GM19025 (cell line): Measurements from ENCODE around the gene KDM4F.

Source experiments
- ATAC-seq: cut with Tn5 transposase; IDR thresholded peaks from one replicate; pipeline ENCODE4 v1.9.1; 2021; ENCODE audit warnings: mild to moderate bottlenecking, low read depth, moderate library complexity; ENCODE audit not compliant: unreplicated experiment

Gene KDM4F

DNA sequence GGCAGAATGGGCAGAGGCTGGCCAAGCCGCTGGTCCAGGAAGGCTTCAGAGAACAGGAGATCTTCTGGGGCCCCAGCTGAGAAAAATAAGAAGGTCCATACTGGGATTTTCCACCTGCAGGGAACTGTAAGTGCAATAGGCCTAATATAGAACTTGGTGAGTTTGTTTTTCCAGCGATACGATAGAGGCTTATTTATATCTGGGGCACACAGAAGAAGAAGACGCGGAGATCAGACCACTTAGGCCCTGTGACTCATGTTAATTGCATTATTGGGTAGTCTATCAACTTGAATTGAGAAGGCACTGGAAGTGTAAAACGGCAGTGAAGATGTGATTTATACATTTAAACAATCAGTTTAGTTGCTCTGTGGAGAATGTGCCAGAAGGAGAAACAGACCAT, 9.8 kb downstream of the KDM4F start:
- ATAC-seq = no peak

DNA sequence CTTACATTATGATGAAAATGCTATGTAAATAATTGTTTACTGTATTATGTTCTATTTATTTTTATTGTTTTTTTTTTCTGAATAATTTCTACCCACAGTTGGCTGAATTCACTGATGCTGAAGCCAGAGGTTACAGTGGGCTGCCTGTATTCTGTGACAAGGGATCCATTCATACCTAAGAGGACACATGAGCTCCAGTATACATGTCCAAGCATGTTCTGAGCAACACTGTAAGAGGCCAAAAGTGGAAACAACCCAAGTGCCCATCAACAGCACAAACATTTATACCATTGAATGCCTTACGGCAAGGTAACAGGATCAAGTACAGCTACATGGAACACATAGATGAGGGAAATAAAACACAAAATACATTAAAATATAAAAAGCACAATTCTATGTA, 16.1 kb downstream of the KDM4F start:
- ATAC-seq = no peak

DNA sequence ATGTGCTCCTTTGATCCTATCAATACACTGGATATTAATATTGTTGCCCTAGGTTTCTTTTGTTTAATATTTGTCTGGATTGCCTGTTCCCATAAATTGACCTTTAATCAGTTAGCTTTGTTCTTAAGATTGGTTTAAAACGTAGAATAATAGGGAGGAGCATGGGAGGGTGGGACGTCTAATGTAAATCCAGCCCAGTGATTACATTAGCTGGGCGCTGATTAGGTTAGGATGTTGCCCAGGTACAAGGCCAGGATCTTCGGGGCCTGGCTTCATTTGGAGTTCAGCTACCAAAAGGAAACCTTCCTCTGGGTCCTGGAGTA, 17.5 kb downstream of the KDM4F start, which contains the start of gene SRSF8:
Gene SRSF8, plus strand, starts transcription at position 204 of the 323 bp plus-strand sequence. CDS start 308 bp downstream, outside the sequence.
- ATAC-seq = peak; percentile 36

DNA sequence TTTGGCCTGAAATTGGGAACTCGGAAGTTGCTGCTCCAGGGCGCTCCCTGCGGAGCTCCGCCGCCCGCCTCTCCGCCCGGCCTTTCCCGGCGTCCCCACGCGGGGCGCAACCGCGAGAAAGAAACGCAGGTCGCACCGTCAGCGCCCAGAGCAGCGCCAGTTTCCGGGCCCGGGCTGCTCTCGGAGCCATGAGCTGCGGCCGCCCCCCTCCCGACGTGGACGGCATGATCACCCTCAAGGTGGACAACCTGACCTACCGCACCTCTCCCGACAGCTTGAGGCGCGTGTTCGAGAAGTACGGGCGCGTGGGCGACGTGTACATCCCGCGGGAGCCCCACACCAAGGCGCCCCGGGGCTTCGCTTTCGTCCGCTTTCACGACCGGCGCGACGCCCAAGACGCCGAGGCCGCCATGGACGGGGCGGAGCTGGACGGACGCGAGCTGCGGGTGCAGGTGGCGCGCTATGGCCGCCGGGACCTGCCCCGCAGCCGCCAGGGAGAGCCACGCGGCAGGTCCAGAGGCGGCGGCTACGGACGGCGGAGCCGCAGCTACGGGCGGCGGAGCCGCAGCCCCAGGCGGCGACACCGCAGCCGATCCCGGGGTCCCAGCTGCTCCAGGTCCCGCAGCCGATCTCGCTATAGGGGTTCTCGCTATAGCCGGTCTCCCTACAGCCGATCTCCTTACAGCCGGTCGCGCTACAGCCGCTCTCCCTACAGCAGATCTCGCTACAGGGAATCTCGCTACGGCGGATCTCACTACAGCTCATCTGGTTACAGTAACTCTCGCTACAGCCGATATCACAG, 18.0 kb downstream of the KDM4F start:
- ATAC-seq = peak; percentile 64

DNA sequence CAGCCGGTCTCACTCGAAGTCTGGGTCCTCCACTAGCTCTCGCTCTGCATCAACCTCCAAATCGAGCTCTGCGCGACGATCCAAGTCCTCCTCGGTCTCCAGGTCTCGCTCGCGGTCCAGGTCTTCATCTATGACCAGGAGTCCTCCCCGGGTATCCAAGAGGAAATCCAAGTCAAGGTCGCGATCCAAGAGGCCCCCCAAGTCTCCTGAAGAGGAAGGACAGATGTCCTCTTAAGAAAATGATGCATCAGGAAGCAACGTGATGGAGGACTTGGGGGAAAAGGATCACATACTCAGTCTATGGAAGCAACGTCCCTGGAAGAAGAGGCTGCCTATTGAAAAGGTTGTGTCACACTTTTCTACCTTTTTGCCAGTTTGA, 18.6 kb downstream of the KDM4F start:
- no peak for ATAC-seq

DNA sequence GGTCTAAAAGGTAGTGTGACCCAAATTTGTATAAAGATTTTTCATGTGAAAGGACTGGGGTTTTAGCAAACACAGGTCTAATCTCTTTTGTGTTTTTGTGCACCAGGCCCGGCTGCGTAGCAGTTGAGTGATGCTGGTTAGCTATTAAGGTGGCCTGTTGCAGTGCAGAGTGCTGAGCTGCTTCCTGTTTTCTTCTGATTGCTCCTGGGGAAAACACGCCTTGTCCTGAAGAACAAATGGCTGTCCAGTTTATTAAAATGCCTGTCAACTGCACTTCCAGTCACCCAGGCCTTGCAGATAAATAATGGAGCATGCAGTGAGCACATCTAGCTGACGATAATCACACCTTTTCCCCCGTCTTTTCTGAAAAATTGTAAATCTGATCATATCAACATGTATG, 19.3 kb downstream of the KDM4F start:
- ATAC-seq = peak; percentile 51

DNA sequence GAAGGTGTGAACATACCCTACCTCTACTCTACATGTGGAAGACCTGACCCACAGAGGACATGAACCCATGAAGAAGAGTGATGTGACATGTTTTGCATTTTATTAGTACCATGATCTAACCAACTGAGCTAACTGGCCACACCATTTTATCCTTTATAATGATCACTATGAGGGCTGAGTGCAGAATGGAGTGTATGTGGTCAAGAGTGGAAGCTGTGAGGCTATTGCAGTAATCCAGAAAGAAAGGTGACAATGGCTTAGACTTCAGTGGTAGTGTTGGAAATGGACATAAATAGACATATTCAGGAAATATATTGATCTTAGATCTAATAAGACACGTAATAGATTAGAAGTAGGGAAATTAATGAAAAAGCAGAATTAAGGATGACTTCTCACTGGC, 21.2 kb downstream of the KDM4F start:
- ATAC-seq = no peak

DNA sequence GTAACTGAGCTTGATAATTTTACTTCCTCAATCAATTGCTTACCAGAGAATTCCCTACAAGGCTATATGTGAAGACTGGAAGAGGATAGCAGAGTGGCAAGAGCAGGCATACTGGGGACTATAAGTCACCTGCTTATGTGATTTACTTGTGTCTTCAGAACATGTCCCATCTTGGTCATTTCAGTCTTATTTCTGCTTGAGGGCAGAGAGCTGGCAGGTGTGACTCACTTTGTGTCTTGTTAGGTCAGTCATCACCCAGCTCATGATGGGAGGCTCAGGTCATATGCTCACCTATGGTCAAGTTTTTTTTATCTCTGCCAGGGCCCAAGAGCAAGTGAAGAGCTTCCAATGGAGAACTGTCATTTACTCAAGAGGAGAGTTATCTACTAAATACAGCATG, 23.7 kb downstream of the KDM4F start:
- no peak for ATAC-seq

DNA sequence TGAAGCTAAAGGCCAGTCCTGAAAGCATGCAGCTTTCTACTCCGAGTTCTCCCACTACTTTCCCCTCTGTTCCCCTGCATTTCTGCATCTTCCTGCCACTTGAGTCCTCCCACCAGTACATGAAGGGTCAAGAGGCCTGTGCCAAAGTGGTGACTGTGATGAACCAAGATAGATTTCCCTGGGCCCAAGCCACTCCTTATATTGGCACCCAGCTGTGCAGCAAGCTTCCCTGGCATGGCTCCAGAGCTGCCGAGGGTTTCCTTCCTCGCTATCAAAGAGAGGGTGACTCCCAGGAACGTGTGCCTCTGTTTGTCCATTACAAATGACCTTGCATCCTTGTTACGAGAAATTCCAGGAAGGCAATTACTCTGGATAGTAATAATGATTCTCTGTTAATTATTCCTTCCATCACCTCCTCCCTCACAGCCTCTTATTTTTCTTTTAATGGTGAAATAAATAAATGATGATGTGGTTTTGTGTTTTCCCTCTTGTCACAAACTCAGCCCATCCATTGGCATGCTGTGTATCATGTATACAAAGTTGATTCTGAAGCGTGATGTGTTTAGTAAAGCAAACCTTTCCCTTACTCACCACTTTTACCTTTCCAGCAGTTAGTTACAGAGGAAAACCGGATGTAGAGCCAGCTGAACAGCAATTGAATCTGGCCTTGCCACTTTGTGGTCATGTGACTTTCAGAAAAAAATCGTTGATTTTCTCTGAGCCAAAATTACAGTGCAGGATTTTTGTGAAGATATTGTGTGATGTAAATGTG, 25.8 kb downstream of the KDM4F start:
- ATAC-seq = no peak

DNA sequence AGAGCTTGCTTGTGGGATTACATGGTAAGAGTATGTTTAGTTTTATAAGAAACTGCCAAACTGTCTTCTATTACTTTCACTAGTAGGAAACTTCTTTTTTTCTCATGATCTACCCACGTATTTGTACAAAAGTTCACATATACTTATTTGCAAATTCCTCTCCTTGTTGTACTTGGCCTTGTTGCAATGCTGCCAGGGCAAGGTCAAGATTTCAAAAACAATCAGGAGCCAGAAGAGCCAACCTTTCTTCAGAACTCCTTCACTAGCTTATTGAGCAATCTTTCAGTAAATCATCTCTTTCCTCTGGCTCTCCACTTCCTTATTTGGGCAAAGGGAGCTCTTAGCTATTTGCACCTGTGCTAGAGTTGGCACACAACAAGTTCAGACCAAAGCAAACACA, 27.2 kb downstream of the KDM4F start:
- peak; percentile 59 for ATAC-seq

DNA sequence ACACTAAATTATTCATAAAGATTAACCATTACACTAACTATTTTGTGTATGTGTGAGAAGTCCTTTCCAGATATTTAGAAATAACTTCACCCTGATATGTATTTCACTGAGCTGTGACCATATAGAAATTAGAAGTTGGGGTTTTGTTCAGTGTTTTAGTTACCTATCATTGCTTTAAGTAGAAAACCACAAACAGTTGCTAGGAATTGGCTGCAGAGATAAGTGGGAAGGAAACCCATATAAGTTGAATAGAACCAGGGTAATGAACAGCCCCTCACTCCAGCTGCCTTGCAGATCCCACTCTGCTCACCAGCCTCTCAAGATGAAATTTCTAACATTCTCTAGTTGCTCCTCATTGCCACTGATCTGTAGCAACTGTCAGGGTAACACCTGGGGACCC, 27.8 kb downstream of the KDM4F start:
- ATAC-seq = no peak

DNA sequence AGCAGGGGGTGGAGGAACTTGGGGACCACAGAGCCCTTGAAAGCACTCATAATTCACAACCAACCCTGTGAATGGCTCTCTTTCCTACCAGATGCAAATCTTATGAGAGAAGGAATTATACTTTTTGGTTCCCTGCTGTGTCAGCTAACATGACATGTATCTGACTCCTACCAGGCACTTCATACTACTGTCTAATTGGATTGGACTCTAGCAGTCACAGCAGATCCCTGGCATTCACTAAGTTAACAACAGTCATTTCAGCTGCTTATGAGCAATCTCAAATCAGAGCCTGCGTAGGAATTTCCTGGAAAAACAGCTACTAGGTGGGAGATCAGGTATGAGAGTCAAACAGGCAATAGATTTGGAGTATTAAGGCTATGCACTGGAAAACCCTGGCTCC, 29.3 kb downstream of the KDM4F start:
- no peak for ATAC-seq

DNA sequence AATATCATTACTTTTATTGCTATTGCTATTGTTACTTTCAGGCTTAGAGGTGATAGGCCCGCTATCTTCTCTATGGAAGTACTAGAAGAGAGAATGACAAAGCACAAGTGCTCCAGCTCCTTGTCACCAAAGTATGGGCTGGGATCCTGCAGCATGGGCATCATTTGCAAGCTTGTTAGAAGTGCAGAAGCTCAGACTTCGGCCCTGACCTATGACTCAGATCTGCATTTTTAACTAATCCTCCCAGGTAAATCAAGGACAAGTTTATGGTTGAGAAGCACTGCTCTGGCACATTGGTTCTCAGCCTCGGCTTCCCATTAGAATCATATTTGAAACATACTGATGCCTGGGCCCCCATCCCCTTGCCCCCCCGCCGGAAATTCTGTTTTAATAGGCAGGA, 31.8 kb downstream of the KDM4F start:
- no peak for ATAC-seq

DNA sequence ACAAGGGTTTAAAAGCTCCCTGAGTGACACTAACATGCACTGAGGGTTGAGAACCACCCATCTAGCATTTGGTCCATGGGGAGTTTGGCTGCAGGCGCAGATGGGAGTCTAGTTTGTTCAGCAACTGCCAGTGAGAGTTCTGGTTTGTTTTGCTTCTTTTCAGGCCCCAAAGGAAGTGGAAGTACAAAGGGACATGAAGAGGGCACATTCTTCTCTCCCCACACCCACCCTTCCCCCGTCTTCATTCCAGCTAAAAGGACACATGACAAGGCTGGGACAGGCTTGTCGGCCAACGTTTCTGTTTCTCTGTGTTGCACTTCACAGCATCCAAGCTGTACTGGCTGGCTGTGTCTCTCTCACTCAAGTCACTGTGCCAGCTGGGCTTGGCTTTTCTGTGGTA, 32.2 kb downstream of the KDM4F start:
- ATAC-seq = no peak

DNA sequence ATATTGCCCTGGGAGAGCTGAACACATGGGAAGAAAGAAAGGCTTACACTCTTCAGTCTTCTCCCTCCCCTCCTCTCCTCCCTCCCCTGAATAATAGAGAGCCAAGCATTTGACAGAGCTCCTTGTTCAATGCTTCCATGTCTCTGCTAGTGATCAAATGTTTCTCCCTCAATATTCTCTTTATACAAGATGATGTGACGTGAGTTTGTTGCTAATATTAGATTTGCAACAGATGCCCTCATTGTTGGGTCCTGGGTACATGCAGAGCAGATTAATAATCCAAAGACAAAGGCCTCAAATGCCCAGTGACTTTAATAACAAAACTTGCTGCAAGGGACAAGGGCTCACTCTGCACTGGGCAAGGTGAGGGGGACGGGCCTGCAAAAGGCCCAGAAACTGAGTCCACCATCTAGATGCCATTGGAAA, 33.4 kb downstream of the KDM4F start:
- ATAC-seq = no peak

DNA sequence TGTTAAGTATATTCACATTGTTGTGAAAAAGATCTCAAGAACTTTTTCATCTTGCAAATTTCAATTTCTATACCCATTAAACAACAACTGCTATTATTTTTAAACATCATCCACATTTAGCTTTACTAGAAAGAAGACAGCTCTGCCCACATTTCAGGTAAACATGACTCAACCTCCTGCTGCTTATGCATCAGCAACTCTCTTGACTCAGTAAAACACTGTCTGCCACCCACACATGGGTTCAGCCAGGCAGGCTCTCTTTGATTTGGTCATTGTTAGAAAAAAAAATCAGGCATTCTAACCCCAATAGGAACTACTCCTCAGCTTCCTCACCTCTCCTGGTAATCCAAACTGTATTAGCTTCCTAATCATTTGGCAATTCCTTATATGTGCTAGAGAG, 35.3 kb downstream of the KDM4F start:
- ATAC-seq = no peak

DNA sequence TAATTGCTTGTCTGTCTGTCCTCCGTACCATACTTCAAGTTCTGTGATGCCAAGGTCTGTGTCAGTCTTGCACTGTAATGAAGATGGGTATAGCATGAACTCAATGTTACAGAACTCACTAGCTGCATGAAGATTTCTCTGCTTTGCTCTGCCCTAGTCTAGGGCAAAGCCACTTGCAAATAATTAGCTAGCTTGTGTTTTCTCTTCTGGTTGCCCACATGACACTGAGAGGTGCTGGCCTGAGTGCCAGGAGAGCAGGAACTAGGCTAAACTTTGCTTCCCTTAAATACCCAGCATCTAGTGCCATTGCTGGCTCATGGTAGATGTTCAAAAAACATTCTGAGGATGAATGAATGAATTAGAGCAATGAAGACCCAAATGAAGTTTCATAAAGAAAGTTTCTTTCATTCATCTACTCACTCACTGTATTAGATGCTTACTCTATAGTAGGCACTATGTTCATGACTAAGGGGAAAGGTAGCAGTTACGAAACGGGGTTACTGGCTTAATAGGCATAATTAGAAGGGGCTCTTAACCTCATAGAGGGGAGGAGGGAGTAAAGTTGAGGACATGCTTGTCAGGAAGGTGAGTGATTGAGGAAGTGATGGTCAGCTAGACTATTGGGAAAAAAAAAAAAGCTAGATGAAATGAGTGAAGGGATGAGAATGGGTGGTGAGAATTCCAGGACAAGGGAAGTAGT, 36.0 kb downstream of the KDM4F start:
- ATAC-seq = peak; percentile 14

DNA sequence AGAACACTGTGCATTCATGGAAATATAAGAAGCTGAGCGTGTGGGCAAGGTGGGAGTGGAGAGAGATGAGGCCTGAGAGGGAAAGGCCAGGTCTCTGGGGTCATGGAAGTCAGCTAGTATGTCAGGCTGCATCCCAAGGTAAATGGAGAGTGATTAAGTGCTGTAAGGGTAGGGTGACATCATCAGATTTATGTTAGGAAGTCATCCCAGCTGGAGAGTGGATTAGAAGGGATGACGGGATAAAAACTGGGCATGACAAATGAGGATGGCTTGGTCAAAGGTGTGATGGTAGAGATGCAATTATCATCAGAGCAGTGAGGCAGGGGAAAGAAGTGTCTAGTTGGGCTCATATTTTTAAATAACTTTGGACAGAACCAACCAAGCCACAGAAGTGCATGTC, 36.9 kb downstream of the KDM4F start:
- ATAC-seq = no peak

DNA sequence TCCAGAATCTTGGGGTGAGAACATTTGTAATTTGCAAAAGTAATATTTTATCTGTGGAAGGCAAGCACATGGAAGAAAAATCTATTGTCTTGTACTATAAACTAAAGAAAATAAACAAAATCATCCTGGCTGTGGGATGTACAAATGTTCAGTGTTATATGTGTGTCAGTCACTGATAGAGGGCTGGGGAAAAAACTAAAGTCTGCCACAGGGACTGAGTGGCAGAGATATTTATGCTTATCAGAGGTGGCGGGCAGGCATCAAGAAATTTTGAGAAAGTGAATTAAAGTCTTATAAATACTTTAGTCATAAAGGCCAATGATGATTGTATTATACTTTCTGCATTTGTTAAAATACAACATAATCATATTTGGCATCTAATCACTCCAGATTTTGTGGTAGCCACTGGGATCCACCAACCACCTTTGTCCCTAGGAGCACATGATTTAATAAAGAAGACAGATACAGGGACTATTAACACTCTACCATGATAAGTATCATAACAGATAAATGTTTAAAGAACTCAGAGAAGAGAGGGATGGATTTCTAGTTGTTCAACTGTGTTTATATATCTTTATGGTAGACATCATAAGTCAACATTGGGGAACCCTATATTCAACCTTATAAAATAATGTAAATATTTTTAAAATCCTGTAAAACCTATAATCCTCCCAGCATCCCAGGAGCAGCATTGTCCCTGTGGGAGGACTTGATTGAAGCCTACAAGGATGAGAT, 37.8 kb downstream of the KDM4F start:
- no peak for ATAC-seq

DNA sequence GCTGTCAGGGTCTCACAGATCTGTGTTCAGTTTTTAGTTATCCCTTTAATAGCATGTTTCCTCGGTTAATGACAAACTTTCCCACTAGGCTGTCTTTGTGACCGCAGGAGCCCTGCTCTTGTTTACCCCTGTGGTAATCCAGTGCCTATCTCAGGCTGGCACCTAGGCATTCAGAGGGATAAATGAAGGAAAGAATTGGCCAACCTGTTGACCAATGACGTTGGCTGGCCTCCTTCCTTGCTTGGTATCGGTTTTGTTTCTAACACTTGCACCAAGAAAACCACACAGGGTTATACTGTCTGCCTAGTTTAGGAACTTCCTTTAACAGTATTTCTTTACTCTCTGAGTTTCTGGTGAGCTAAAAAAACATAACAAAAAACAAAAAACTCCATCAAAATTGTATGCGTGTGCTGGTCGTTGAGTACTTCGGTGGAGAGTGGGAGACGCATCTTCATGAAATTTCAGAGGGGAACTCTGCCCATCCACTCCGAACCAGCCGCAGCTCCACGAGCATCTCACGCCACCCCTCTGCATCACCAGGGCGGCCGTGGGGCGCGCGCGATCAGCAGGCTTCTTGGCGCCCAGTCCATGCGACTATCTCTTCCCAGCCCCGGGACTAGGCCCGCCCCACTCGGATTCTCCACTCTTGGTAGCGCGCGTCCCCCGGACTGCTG, 39.9 kb downstream of the KDM4F start:
- peak; percentile 40 for ATAC-seq
